Hepatocyte (in vitro differentiated cells): ENCODE results near the gene WSCD2. TPM values are rescaled to one million over a fixed set of nuclear protein-coding genes. Genes with fewer than 3 reads are reported as not detected.

Experiments
- DNase-seq: peaks from one replicate; pipeline ENCODE4 v3.0.0-alpha.2; 2016; ENCODE audit warnings: low spot score
- H2AFZ ChIP-seq: fragments of 200-600 bp; sonication (generic); 2 replicates; pipeline ENCODE4 v1.6.0; 2016; ENCODE audit warnings: antibody characterized with exemption, mild to moderate bottlenecking
- H3K27ac ChIP-seq: fragments of 200-600 bp; sonication (generic); 2 replicates; pipeline ENCODE4 v1.5.1; 2016; ENCODE audit warnings: mild to moderate bottlenecking
- H3K27me3 ChIP-seq: fragments of 200-600 bp; sonication (generic); 2 replicates; pipeline ENCODE4 v1.6.1; 2016
- H3K36me3 ChIP-seq: fragments of 200-600 bp; sonication (generic); replicated peaks from 2 replicates; pipeline ENCODE4 v1.5.1; 2016; ENCODE audit warnings: low read depth; ENCODE audit not compliant: insufficient read depth
- H3K4me1 ChIP-seq: fragments of 200-600 bp; sonication (generic); 2 replicates; pipeline ENCODE4 v1.5.1; 2016; ENCODE audit warnings: mild to moderate bottlenecking, moderate library complexity; ENCODE audit not compliant: insufficient read depth
- H3K4me2 ChIP-seq: fragments of 200-600 bp; sonication (generic); 2 replicates; pipeline ENCODE4 v1.6.0; 2016
- H3K4me3 ChIP-seq: fragments of 200-600 bp; sonication (generic); 2 replicates; pipeline ENCODE4 v1.5.1; 2016; ENCODE audit warnings: mild to moderate bottlenecking
- H3K79me2 ChIP-seq: fragments of 200-600 bp; sonication (generic); 2 replicates; pipeline ENCODE4 v1.6.0; 2017; ENCODE audit warnings: mild to moderate bottlenecking
- H3K9me2 ChIP-seq: fragments of 200-600 bp; sonication (generic); replicated peaks from 2 replicates; pipeline ENCODE4 v1.6.0; 2017; ENCODE audit warnings: mild to moderate bottlenecking; ENCODE audit not compliant: insufficient read depth
- H3K9me3 ChIP-seq: fragments of 200-600 bp; sonication (generic); 2 replicates; pipeline ENCODE4 v1.5.1; 2016; ENCODE audit warnings: low read depth, mild to moderate bottlenecking
- H4K20me1 ChIP-seq: fragments of 200-600 bp; sonication (generic); 2 replicates; pipeline ENCODE4 v1.6.0; 2016; ENCODE audit warnings: mild to moderate bottlenecking; ENCODE audit not compliant: insufficient read depth, poor library complexity, severe bottlenecking
- EZH2 ChIP-seq: fragments of 200-600 bp; sonication (generic); IDR thresholded peaks from 2 replicates; pipeline ENCODE4 v1.6.1; 2016; ENCODE audit warnings: antibody characterized with exemption, mild to moderate bottlenecking, borderline replicate concordance
- EZH2phosphoT487 ChIP-seq: fragments of 200-600 bp; sonication (generic); IDR thresholded peaks from one replicate; pipeline ENCODE4 v1.6.1; 2018; ENCODE audit warnings: antibody characterized with exemption, mild to moderate bottlenecking, low read depth, moderate library complexity; ENCODE audit not compliant: unreplicated experiment, severe bottlenecking
- WGBS: methylation state at CpG from one replicate; pipeline ENCODE4 v1.1.6; 2016; ENCODE audit warnings: low lambda C conversion rate; ENCODE audit errors: missing lambda C conversion rate; 5-methylcytosine and 5-hydroxymethylcytosine counted together
- polyA plus RNA-seq: library from polyadenylated mRNA; unstranded; fragments of >200 nt; fragmentation: Nextera tagmentation; extraction: Ambion mirVana; gene quantifications from 2 replicates; pipeline ENCODE4 v1.2.1, GENCODE V29; 2016
- total RNA-seq: library from RNA; depleted of rRNA; stranded (reverse); fragments of >200 nt; gene quantifications from 2 replicates; pipeline ENCODE4 v1.2.3, GENCODE V29; 2014
- TF ChIP-seq, protein P1 (sequence below): fragments of 200-600 bp; sonication (generic); IDR thresholded peaks from 2 replicates; pipeline ENCODE4 v1.5.1; 2016; ENCODE audit warnings: antibody characterized with exemption, mild to moderate bottlenecking; ENCODE audit not compliant: poor library complexity

WSCD2 gene
- total and polyA plus RNA-seq, 2 experiments from 2014 or later: 4.2 to 4.3 TPM

DNA sequence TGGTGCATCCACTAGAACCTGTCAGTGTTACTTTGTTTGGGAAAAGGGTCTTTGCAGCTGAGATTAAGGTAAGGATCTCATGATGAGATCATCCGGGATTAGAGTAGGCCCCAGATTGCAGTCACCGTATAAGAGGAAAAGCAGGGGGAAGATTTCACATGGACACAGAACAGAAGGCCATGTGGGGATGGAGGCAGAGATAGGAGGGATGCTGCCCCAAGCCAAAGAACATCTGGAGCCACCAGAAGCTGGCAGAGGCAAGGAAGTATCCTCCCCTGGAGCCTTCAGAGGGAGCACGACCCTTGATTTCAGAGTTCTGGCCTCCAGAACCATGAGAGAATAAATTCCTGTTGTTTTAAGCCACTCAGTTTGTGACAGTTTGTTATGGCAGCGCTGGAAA lies 170.4 kb downstream of the WSCD2 start:
- H3K4me1 ChIP-seq: peaks cover 25% of the 10 kb centered on the region
- DNase-seq: no peak
- H3K27ac ChIP-seq: no peak overlapping the region
- TF ChIP-seq EZH2phosphoT487 (no peak), EZH2 (no peak)
- TF ChIP-seq, protein P1, sequence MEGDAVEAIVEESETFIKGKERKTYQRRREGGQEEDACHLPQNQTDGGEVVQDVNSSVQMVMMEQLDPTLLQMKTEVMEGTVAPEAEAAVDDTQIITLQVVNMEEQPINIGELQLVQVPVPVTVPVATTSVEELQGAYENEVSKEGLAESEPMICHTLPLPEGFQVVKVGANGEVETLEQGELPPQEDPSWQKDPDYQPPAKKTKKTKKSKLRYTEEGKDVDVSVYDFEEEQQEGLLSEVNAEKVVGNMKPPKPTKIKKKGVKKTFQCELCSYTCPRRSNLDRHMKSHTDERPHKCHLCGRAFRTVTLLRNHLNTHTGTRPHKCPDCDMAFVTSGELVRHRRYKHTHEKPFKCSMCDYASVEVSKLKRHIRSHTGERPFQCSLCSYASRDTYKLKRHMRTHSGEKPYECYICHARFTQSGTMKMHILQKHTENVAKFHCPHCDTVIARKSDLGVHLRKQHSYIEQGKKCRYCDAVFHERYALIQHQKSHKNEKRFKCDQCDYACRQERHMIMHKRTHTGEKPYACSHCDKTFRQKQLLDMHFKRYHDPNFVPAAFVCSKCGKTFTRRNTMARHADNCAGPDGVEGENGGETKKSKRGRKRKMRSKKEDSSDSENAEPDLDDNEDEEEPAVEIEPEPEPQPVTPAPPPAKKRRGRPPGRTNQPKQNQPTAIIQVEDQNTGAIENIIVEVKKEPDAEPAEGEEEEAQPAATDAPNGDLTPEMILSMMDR: no peak
- 70% methylated on average over 4 of the region's 4 CpGs for WGBS
- H3K9me3 ChIP-seq: no peaks in the 10 kb centered on the region
- H3K27me3 ChIP-seq: no peaks in the 10 kb centered on the region
- H3K4me2 ChIP-seq: no peak overlapping the region
- no peak overlapping the region for H2AFZ ChIP-seq
- H3K9me2 ChIP-seq: no peaks in the 10 kb centered on the region
- H3K79me2 ChIP-seq: no peaks in the 10 kb centered on the region
- no peaks in the 10 kb centered on the region for H4K20me1 ChIP-seq
- H3K36me3 ChIP-seq: no peaks in the 10 kb centered on the region
- H3K4me3 ChIP-seq: no peak overlapping the region

Other genes with a start within 250 kb of the WSCD2 start
- gene CMKLR1, start 210.0 kb downstream of the WSCD2 start, total RNA-seq: 1.4 and 2.2 TPM in 2 replicates
- 1.5 and 3.1 TPM in 2 replicates for gene CMKLR1, start 210.0 kb downstream of the WSCD2 start, polyA plus RNA-seq